DMS153 treated with DMSO at 0.1 percent for 48 hours (cell line): ENCODE results near the gene EIF1AY.
"Not testable (repeated sequence)": the region's sequence is repeated elsewhere in the genome, so short reads cannot be mapped to it uniquely, and the experiment has no call there.

Source experiments
- DNase-seq: peaks from one replicate; lab custom pipeline; 2025; ENCODE audit not compliant: unreplicated experiment; lab: John Stamatoyannopoulos, UW

The EIF1AY gene

GRCh38 chrY:20575531-20576121 lies at the start of gene EIF1AY:
Gene EIF1AY (plus strand): TSS chrY:20575776. CDS start chrY:20575872, 96 bp downstream.
- no peak for DNase-seq

- no peak for DNase-seq
These were observed 47.1 kb upstream of the EIF1AY start for GRCh38 chrY:20528435-20528834.

- DNase-seq: no peak
These were observed 37.4 kb upstream of the EIF1AY start for GRCh38 chrY:20538186-20538585.

GRCh38 chrY:20538933-20539332 lies 36.6 kb upstream of the EIF1AY start:
- DNase-seq: no peak

- no peak for DNase-seq
These were observed 31.1 kb upstream of the EIF1AY start for GRCh38 chrY:20544451-20544960.

GRCh38 chrY:20546071-20546470 lies 29.5 kb upstream of the EIF1AY start:
- DNase-seq: no peak

- no peak for DNase-seq
These were observed 26.3 kb upstream of the EIF1AY start for GRCh38 chrY:20549289-20549688.

GRCh38 chrY:20551840-20552239 lies 23.7 kb upstream of the EIF1AY start:
- no peak for DNase-seq

- DNase-seq: not testable (repeated sequence)
These were observed 22.7 kb upstream of the EIF1AY start for GRCh38 chrY:20552764-20553323.

GRCh38 chrY:20555820-20556219 lies 19.8 kb upstream of the EIF1AY start:
- DNase-seq: no peak

GRCh38 chrY:20558677-20559076 lies 16.9 kb upstream of the EIF1AY start:
- no peak for DNase-seq

GRCh38 chrY:20559873-20560512 lies 15.6 kb upstream of the EIF1AY start:
- DNase-seq: no peak

GRCh38 chrY:20571306-20571705 lies 4.3 kb upstream of the EIF1AY start:
- DNase-seq: no peak

GRCh38 chrY:20576506-20576905 lies 930 bp downstream of the EIF1AY start:
- DNase-seq: no peak

GRCh38 chrY:20578206-20578605 lies 2.6 kb downstream of the EIF1AY start:
- no peak for DNase-seq

GRCh38 chrY:20581687-20582086 lies 6.1 kb downstream of the EIF1AY start:
- DNase-seq: no peak

GRCh38 chrY:20586161-20586560 lies 10.6 kb downstream of the EIF1AY start:
- DNase-seq: no peak
